Esophagus muscularis mucosa (tissue), 3 donors: ENCODE measurements around the gene LENG1.

Experiments
- POLR2A ChIP-seq: fragments of 450-650 bp; IDR thresholded peaks from one replicate; pipeline ENCODE4 v1.6.1; 2017; ENCODE audit warnings: antibody characterized with exemption, moderate library complexity, mild to moderate bottlenecking, low read depth
- TF ChIP-seq, protein P1 (sequence below), 3 experiments: fragments of 200-600 bp in 2 of 3; fragments of 450-650 bp in 1 of 3; sonication (generic) in 2 of 3; IDR thresholded peaks; one replicate each; pipeline ENCODE4 v1.5.1; 2017 to 2019; ENCODE audit warnings: antibody characterized with exemption in 3 of 3, mild to moderate bottlenecking in 2 of 3, moderate library complexity in 1 of 3

DNA sequence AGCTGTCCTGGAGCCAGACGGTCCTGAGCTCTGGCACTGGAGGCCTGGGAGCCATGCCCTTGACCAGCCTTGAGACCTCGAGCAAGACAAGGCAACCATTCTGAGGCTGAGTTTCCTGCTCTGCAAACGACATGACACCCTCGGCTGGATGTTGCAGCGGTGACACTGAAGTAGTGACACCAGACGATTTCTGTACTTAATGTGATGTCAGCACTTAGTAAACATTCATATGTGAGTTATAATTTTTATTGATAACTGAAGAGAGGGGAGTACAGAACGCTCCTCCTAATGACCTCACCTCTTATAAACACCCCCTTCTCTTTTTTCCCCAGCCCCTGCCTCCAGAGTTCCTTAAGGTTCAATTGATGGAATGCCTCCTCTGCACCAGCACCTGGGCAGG is 51.0 kb downstream of the LENG1 start:
- TF ChIP-seq, protein P1, sequence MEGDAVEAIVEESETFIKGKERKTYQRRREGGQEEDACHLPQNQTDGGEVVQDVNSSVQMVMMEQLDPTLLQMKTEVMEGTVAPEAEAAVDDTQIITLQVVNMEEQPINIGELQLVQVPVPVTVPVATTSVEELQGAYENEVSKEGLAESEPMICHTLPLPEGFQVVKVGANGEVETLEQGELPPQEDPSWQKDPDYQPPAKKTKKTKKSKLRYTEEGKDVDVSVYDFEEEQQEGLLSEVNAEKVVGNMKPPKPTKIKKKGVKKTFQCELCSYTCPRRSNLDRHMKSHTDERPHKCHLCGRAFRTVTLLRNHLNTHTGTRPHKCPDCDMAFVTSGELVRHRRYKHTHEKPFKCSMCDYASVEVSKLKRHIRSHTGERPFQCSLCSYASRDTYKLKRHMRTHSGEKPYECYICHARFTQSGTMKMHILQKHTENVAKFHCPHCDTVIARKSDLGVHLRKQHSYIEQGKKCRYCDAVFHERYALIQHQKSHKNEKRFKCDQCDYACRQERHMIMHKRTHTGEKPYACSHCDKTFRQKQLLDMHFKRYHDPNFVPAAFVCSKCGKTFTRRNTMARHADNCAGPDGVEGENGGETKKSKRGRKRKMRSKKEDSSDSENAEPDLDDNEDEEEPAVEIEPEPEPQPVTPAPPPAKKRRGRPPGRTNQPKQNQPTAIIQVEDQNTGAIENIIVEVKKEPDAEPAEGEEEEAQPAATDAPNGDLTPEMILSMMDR (IDR thresholded peaks at IDR 0.05), result no peak
- no peak for TF ChIP-seq POLR2A
